Body of pancreas (tissue), 4 donors: ENCODE data around the gene NGLY1. TPM values are rescaled to one million over a fixed set of nuclear protein-coding genes. Genes with fewer than 3 reads are reported as not detected.
A peak's percentile ranks its signal among the peaks of the same experiment; 100 is the strongest.

Experiments
- ATAC-seq: fragments of 150-250 bp; one replicate; pipeline ENCODE4 v1.9.1; 2016
- DNase-seq, 4 donors: peaks; one replicate each; pipeline ENCODE4 v3.0.0-alpha.2; 2019
- H3K27ac ChIP-seq, 4 donors: fragments of 200-600 bp; sonication (generic); 1 replicate in 3 of 4; 2 replicates in 1 of 4; pipeline versions ENCODE4 v1.5.1 to v1.6.1; 2016 to 2019; ENCODE audit warnings: mild to moderate bottlenecking in 1 of 4, mixed read lengths in 1 of 4, moderate library complexity in 1 of 4
- H3K27me3 ChIP-seq, 2 donors: fragments of 200-600 bp; sonication (generic); one replicate each; pipeline ENCODE4 v1.6.0; 2016; ENCODE audit warnings: mild to moderate bottlenecking in 1 of 2
- H3K36me3 ChIP-seq, 2 donors: fragments of 200-600 bp; sonication (generic); replicated peaks in 1 of 2; 2 replicates each; pipeline ENCODE4 v1.5.1; 2016; ENCODE audit warnings: low read depth in 2 of 2; ENCODE audit not compliant: insufficient read depth in 1 of 2
- H3K4me1 ChIP-seq: fragments of 200-600 bp; sonication (generic); one replicate; pipeline ENCODE4 v1.6.0; 2016
- H3K4me3 ChIP-seq, 2 donors: fragments of 200-600 bp; sonication (generic); 1 replicate in 1 of 2; 2 replicates in 1 of 2; pipeline ENCODE4 v1.5.1; 2016 to 2019
- H3K9me3 ChIP-seq, 3 donors: fragments of 200-600 bp; sonication (generic); 1 replicate in 2 of 3; 2 replicates in 1 of 3; pipeline ENCODE4 v1.5.1; 2016
- CTCF ChIP-seq, 7 experiments: fragments of 450-650 bp in 4 of 7; fragments of 200-600 bp in 3 of 7; sonication (generic) in 3 of 7; IDR thresholded peaks; one replicate each; pipeline ENCODE4 v1.5.1; 2016 to 2019; ENCODE audit warnings: antibody characterized with exemption in 7 of 7
- POLR2A ChIP-seq, 3 donors: fragments of 450-650 bp; IDR thresholded peaks; one replicate each; pipeline ENCODE4 v1.6.1; 2016; ENCODE audit warnings: antibody characterized with exemption in 3 of 3, mild to moderate bottlenecking in 2 of 3
- WGBS, 2 donors: methylation state at CpG; one replicate each; pipeline ENCODE4 v1.1.5; 2017; 5-methylcytosine and 5-hydroxymethylcytosine counted together
- intact Hi-C: fragments of 100-400 bp; cut with DNase I; formaldehyde crosslinking; loops from one replicate; pipeline ENCODE4 v1.15.1; 2023
- total RNA-seq, 2 donors: library from RNA; depleted of rRNA; stranded (reverse); fragments of >200 nt; gene quantifications; one replicate each; pipeline ENCODE4 v1.1.0, GENCODE V29; 2016

The NGLY1 gene
- total RNA-seq = 10 to 100 TPM; 26.2 to 42.2 TPM

- peaks cover 44% of the 10 kb centered on the region for H3K4me1 ChIP-seq
- peak; percentile 95 for ATAC-seq
- peak within 1 kb of the TSS; percentile 79 to 91 (median 83) for H3K27ac ChIP-seq
- H3K4me3 ChIP-seq = peak within 1 kb of the TSS; percentile 78 to 88
- 0% methylated on average over 23 to 41 of the region's 72 CpGs for WGBS, 2 donors
- DNase-seq = peak; percentile 88 to 90 (median 88)
- no peaks in the 10 kb centered on the region for H3K9me3 ChIP-seq
- intact Hi-C loops = loop anchor here (10.0 kb wide), 1 partner anchor 108 kb away; no protein-coding TSS in a partner anchor
- H3K27me3 ChIP-seq = no peaks in the 10 kb centered on the region
- TF ChIP-seq CTCF (IDR thresholded peaks at IDR 0.05) (peak in 5 of 7 experiments; percentile 11 to 57 (median 32)), POLR2A (IDR thresholded peaks at IDR 0.05) (peak; percentile 91 to 95 (median 92))
- H3K36me3 ChIP-seq = no peaks in the 10 kb centered on the region
Measured at GRCh38 chr3:25782938-25783660, at the start of gene NGLY1. TSS of gene NGLY1 (minus strand) at chr3:25783443. CDS start at chr3:25783390, 53 bp downstream.

GRCh38 chr3:25831578-25831977 is 48.3 kb upstream of the NGLY1 start:
- WGBS, 2 donors = 6 to 11% methylated on average over 3 of the region's 3 CpGs
- no peak for TF ChIP-seq POLR2A (IDR thresholded peaks at IDR 0.05)
- peak in 1 of 7 experiments; percentile 8 for TF ChIP-seq CTCF (IDR thresholded peaks at IDR 0.05)
- no peak for ATAC-seq
- H3K4me1 ChIP-seq = no peaks in the 10 kb centered on the region
- H3K9me3 ChIP-seq = no peaks in the 10 kb centered on the region
- intact Hi-C loops = no loop called here
- H3K27me3 ChIP-seq = no peaks in the 10 kb centered on the region
- no peak for DNase-seq
- no peaks in the 10 kb centered on the region for H3K36me3 ChIP-seq
- no peak overlapping the region for H3K4me3 ChIP-seq
- no peak overlapping the region for H3K27ac ChIP-seq

DNA sequence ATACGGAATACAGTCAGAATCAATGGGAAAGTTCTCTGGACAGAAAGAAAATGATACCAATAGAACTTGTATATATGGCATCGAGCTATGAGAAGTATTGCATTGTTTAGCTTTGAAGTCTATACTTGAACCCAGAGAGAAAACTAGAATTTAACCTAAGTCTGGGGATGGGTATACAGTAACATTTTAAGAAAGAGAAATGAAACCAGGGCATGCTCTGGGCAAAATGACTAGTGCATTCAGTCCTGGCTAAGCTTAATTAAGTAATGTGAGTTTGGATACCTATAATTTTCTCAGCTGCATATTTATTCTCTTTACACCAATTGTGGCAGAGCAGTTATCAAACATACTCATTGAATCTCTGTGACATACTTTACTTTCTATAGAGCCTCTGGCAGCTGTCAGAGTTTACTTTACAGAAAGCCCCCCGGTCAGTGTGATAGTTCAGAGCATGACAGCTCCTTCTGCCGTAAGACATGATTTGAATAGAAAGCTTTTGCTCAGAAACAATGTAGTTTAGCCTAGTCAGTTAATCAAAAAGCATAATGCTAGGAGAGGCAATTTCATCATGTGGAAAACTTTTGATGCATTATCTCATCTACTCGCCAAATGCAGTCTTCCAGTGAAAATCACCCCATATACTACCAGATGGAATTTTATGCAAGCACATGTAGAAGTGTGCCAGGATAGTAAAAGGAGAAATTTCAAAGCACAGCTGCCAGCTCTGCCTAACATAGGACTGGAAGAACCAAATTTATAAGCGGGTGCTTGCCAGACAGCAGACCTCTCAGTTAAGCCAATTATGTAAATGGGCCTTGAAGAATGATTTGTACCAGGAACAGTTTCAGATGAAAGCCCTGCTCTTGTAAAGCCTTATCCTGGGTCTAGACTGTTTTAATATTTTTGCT is 47.4 kb upstream of the NGLY1 start:
- Histone ChIP-seq H3K27me3 (no peaks in the 10 kb centered on the region), H3K4me1 (no peaks in the 10 kb centered on the region), H3K36me3 (no peaks in the 10 kb centered on the region), H3K9me3 (no peaks in the 10 kb centered on the region), H3K4me3 (no peak overlapping the region), H3K27ac (no peak overlapping the region)
- ATAC-seq = no peak
- WGBS, 2 donors = 79 to 90% methylated on average over 6 of the region's 6 CpGs
- intact Hi-C loops = no loop called here
- TF ChIP-seq CTCF (IDR thresholded peaks at IDR 0.05) = no peak
- TF ChIP-seq POLR2A (IDR thresholded peaks at IDR 0.05) = no peak
- no peak for DNase-seq

GRCh38 chr3:25826510-25826909 is 43.3 kb upstream of the NGLY1 start:
- intact Hi-C loops = no loop called here
- Histone ChIP-seq H3K27ac (no peak overlapping the region), H3K4me1 (no peaks in the 10 kb centered on the region), H3K27me3 (no peaks in the 10 kb centered on the region), H3K9me3 (no peaks in the 10 kb centered on the region), H3K36me3 (no peaks in the 10 kb centered on the region), H3K4me3 (no peak overlapping the region)
- TF ChIP-seq POLR2A (IDR thresholded peaks at IDR 0.05) (no peak), CTCF (IDR thresholded peaks at IDR 0.05) (no peak)
- no peak for DNase-seq
- no peak for ATAC-seq
- 77 to 79% methylated on average over 2 of the region's 2 CpGs for WGBS, 2 donors
